GM23338 (cell line): ENCODE measurements around the gene MAPK12. TPM values are rescaled to one million over a fixed set of nuclear protein-coding genes. Genes with fewer than 3 reads are reported as not detected.

Experiments
- ATAC-seq: fragments of 200-7000 bp; cut with Tn5 transposase; 3 replicates; pipeline ENCODE4 v1.9.1; 2020
- DNase-seq: peaks from one replicate; pipeline ENCODE4 v3.0.0-alpha.2; 2015; ENCODE audit warnings: low spot score
- H2AFZ ChIP-seq: fragments of 200-600 bp; sonication (generic); 2 replicates; pipeline ENCODE4 v1.8.0; 2016; ENCODE audit warnings: antibody characterized with exemption, mild to moderate bottlenecking, moderate library complexity
- H3F3A ChIP-seq: fragments of 200-600 bp; sonication (generic); replicated peaks from 2 replicates; pipeline ENCODE4 v1.8.0; 2017; ENCODE audit warnings: antibody characterized with exemption, mixed run types, low read depth
- H3K27ac ChIP-seq: fragments of 200-600 bp; sonication (generic); 2 replicates; pipeline ENCODE4 v1.6.1; 2016; ENCODE audit warnings: low read depth
- H3K27me3 ChIP-seq: fragments of 200-600 bp; sonication (generic); 2 replicates; pipeline ENCODE4 v1.8.0; 2016; ENCODE audit warnings: mild to moderate bottlenecking, mixed run types, moderate library complexity; ENCODE audit not compliant: insufficient read depth
- H3K36me3 ChIP-seq: fragments of 200-600 bp; sonication (generic); 2 replicates; pipeline ENCODE4 v1.8.0; 2016; ENCODE audit warnings: mild to moderate bottlenecking; ENCODE audit not compliant: insufficient read depth
- H3K4me1 ChIP-seq: fragments of 200-600 bp; sonication (generic); 2 replicates; pipeline ENCODE4 v1.8.0; 2016; ENCODE audit warnings: mild to moderate bottlenecking, moderate library complexity; ENCODE audit not compliant: insufficient read depth
- H3K4me2 ChIP-seq: fragments of 200-600 bp; sonication (generic); 2 replicates; pipeline ENCODE4 v1.7.1; 2017; ENCODE audit warnings: mixed run types
- H3K4me3 ChIP-seq: fragments of 200-600 bp; sonication (generic); 2 replicates; pipeline ENCODE4 v1.6.1; 2016; ENCODE audit warnings: mixed run types
- H3K79me2 ChIP-seq: fragments of 200-600 bp; sonication (generic); replicated peaks from 2 replicates; pipeline ENCODE4 v1.8.0; 2017; ENCODE audit warnings: mild to moderate bottlenecking; ENCODE audit not compliant: insufficient read depth
- H3K9me2 ChIP-seq: fragments of 200-600 bp; sonication (generic); 2 replicates; pipeline ENCODE4 v1.8.0; 2017; ENCODE audit not compliant: insufficient read depth
- H4K20me1 ChIP-seq: fragments of 200-600 bp; sonication (generic); replicated peaks from 2 replicates; pipeline ENCODE4 v1.8.0; 2017; ENCODE audit warnings: mild to moderate bottlenecking; ENCODE audit not compliant: insufficient read depth
- H3K27ac Mint-ChIP-seq: 2 replicates; pipeline ENCODE4 v1.8.0; 2020; ENCODE audit warnings: inconsistent platforms, mild to moderate bottlenecking, moderate library complexity, mixed read lengths
- H3K27me3 Mint-ChIP-seq: 3 replicates; pipeline ENCODE4 v1.8.0; 2022; ENCODE audit warnings: low read depth, mild to moderate bottlenecking, moderate library complexity, mixed read lengths, inconsistent platforms; ENCODE audit not compliant: insufficient read depth, poor library complexity
- H3K36me3 Mint-ChIP-seq: 3 replicates; pipeline ENCODE4 v1.8.0; 2021; ENCODE audit warnings: low read depth, mild to moderate bottlenecking, inconsistent platforms, moderate library complexity, mixed read lengths
- H3K4me1 Mint-ChIP-seq: 3 replicates; pipeline ENCODE4 v1.8.0; 2020; ENCODE audit warnings: mild to moderate bottlenecking, inconsistent platforms, mixed read lengths
- H3K4me3 Mint-ChIP-seq: 3 replicates; pipeline ENCODE4 v1.8.0; 2021; ENCODE audit warnings: moderate library complexity, mild to moderate bottlenecking, inconsistent platforms, mixed read lengths
- H3K9me3 Mint-ChIP-seq: 3 replicates; pipeline ENCODE4 v1.8.0; 2020; ENCODE audit warnings: moderate library complexity, mild to moderate bottlenecking, inconsistent platforms, mixed read lengths
- CREB1 ChIP-seq: fragments of 250-450 bp; sonication (Bioruptor Pico); IDR thresholded peaks from 2 replicates; pipeline ENCODE4 v1.5.0; 2020; ENCODE audit warnings: low read depth, mild to moderate bottlenecking, moderate library complexity
- EZH2 ChIP-seq: fragments of 200-600 bp; sonication (generic); IDR thresholded peaks from one replicate; pipeline ENCODE4 v1.8.0; 2017; ENCODE audit warnings: antibody characterized with exemption, mild to moderate bottlenecking, low read depth; ENCODE audit not compliant: unreplicated experiment
- NANOG ChIP-seq: IDR thresholded peaks from 2 replicates; pipeline ENCODE4 v1.6.1; 2016; ENCODE audit warnings: antibody characterized with exemption, borderline replicate concordance
- POLR2AphosphoS5 ChIP-seq: IDR thresholded peaks from 2 replicates; pipeline ENCODE4 v1.6.1; 2016; ENCODE audit warnings: antibody characterized with exemption, low read depth
- STAT1 ChIP-seq: IDR thresholded peaks from one replicate; pipeline ENCODE4 v1.6.1; 2016; ENCODE audit warnings: antibody characterized with exemption; ENCODE audit not compliant: unreplicated experiment
- polyA plus RNA-seq: library from polyadenylated mRNA; unstranded; fragments of >200 nt; fragmentation: Nextera tagmentation; extraction: Ambion mirVana; gene quantifications from 2 replicates; pipeline ENCODE4 v1.2.1, GENCODE V29; 2016
- total RNA-seq: library from RNA; depleted of rRNA; stranded (reverse); fragments of >200 nt; shearing (Covaris generic); gene quantifications from 2 replicates; pipeline ENCODE4 v1.2.3, GENCODE V29; 2014
- TF ChIP-seq, protein P1 (sequence below): IDR thresholded peaks from one replicate; pipeline ENCODE4 v1.6.1; 2018; ENCODE audit warnings: antibody characterized with exemption; ENCODE audit not compliant: unreplicated experiment
- TF ChIP-seq, protein P2 (sequence below): fragments of 250-450 bp; sonication (Bioruptor Pico); IDR thresholded peaks from 2 replicates; pipeline ENCODE4 v1.5.0; 2020; ENCODE audit warnings: mild to moderate bottlenecking, moderate library complexity
- TF ChIP-seq, protein P3 (sequence below): IDR thresholded peaks from 2 replicates; pipeline ENCODE4 v1.6.1; 2016; ENCODE audit warnings: antibody characterized with exemption

The MAPK12 gene
- total and polyA plus RNA-seq, 2 experiments from 2014 or later = 10.4 to 26.1 TPM

DNA sequence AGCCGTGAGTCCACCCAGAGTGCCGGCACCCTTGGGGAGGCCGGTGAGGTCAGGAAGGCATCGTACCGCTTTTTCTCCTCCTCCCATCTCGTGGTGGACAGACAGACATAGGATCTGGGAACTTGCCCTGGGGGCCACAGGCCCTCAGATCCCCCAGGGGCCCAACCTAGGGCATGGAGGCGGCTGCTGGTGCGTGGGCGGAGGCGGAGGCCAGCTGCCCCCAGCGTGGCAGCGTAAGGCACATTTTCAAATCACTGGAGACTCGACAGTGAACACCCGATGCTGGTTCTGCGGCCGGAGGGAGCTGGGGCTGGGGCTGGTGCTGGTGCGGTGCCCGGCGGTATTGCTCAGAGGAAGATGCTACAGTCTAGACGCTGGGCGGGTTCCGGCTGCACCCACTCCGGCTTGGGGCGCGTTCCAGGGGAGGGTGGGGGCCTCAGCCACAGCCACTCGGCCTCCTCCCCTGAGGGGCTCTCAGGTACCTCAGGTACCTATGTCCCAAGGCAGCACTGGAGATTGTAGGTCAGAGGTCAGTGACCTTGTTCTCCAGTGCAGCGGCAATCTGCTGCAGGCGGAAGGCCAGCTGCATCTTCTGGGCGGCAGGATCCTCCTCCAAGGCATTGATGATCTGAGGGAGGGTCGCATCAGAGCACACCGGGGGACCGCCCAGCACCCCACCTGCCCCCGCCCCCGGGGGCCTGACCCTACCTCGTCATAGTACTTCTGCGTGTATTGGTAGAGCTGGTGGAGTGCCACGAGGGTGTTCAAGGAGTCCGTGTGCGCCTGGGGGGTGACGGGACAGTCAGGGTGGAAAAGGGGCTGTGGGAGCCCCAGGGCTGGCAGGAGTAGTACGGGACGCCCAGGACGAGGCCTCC lies 13.9 kb upstream of the MAPK12 start (continued):
- TF ChIP-seq, protein P1, sequence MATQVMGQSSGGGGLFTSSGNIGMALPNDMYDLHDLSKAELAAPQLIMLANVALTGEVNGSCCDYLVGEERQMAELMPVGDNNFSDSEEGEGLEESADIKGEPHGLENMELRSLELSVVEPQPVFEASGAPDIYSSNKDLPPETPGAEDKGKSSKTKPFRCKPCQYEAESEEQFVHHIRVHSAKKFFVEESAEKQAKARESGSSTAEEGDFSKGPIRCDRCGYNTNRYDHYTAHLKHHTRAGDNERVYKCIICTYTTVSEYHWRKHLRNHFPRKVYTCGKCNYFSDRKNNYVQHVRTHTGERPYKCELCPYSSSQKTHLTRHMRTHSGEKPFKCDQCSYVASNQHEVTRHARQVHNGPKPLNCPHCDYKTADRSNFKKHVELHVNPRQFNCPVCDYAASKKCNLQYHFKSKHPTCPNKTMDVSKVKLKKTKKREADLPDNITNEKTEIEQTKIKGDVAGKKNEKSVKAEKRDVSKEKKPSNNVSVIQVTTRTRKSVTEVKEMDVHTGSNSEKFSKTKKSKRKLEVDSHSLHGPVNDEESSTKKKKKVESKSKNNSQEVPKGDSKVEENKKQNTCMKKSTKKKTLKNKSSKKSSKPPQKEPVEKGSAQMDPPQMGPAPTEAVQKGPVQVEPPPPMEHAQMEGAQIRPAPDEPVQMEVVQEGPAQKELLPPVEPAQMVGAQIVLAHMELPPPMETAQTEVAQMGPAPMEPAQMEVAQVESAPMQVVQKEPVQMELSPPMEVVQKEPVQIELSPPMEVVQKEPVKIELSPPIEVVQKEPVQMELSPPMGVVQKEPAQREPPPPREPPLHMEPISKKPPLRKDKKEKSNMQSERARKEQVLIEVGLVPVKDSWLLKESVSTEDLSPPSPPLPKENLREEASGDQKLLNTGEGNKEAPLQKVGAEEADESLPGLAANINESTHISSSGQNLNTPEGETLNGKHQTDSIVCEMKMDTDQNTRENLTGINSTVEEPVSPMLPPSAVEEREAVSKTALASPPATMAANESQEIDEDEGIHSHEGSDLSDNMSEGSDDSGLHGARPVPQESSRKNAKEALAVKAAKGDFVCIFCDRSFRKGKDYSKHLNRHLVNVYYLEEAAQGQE = no peak

DNA sequence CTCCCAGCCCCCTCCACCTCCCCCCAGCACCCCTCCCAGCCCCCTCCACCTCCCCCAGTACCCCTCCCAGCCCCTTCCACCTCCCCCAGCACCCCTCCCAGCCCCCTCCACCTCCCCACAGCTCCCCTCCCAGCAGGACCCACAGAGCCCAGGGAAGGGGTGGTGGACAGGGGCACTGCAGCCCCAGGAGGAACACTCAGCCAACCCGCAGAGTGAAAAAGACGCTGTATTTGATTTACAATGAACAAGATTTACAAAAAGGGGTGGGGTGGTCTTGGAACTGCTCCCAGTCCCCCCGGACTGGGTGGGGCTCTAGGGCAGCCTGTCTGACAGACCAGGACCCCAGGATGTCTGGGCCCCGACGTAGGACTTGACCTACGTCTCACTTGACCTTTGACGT lies 13.3 kb upstream of the MAPK12 start:
- Histone ChIP-seq H3K9me2 (no peaks in the 10 kb centered on the region), H3F3A (peaks cover 8% of the 10 kb centered on the region; the same call in 1 of the 2 replicates), H3K79me2 (no peaks in the 10 kb centered on the region), H3K4me2 (no peak overlapping the region), H3K36me3 (0 out of 2 replicates have a peak, but pooled peaks cover 8% of the 10 kb centered on the region), H4K20me1 (no peaks in the 10 kb centered on the region), H3K4me1 (no peaks in the 10 kb centered on the region), H3K27ac (no peak overlapping the region), H3K27me3 (peaks cover 22% of the 10 kb centered on the region), H2AFZ (no peak overlapping the region), H3K4me3 (no peak overlapping the region)
- H3K4me1 Mint-ChIP-seq = peaks cover 2% of the 10 kb centered on the region; the same call in 1 of the 3 replicates
- no peak for DNase-seq
- H3K27me3 Mint-ChIP-seq = peaks cover 20% of the 10 kb centered on the region
- H3K36me3 Mint-ChIP-seq = peaks cover 54% of the 10 kb centered on the region
- H3K4me3 Mint-ChIP-seq = no peak overlapping the region
- no peak for ATAC-seq
- H3K27ac Mint-ChIP-seq = no peak overlapping the region
- H3K9me3 Mint-ChIP-seq = peaks cover 18% of the 10 kb centered on the region
- no peak for TF ChIP-seq POLR2AphosphoS5
- no peak for TF ChIP-seq EZH2
- TF ChIP-seq CREB1 (CRISPR knock-in tag) = no peak
- TF ChIP-seq, protein P2, sequence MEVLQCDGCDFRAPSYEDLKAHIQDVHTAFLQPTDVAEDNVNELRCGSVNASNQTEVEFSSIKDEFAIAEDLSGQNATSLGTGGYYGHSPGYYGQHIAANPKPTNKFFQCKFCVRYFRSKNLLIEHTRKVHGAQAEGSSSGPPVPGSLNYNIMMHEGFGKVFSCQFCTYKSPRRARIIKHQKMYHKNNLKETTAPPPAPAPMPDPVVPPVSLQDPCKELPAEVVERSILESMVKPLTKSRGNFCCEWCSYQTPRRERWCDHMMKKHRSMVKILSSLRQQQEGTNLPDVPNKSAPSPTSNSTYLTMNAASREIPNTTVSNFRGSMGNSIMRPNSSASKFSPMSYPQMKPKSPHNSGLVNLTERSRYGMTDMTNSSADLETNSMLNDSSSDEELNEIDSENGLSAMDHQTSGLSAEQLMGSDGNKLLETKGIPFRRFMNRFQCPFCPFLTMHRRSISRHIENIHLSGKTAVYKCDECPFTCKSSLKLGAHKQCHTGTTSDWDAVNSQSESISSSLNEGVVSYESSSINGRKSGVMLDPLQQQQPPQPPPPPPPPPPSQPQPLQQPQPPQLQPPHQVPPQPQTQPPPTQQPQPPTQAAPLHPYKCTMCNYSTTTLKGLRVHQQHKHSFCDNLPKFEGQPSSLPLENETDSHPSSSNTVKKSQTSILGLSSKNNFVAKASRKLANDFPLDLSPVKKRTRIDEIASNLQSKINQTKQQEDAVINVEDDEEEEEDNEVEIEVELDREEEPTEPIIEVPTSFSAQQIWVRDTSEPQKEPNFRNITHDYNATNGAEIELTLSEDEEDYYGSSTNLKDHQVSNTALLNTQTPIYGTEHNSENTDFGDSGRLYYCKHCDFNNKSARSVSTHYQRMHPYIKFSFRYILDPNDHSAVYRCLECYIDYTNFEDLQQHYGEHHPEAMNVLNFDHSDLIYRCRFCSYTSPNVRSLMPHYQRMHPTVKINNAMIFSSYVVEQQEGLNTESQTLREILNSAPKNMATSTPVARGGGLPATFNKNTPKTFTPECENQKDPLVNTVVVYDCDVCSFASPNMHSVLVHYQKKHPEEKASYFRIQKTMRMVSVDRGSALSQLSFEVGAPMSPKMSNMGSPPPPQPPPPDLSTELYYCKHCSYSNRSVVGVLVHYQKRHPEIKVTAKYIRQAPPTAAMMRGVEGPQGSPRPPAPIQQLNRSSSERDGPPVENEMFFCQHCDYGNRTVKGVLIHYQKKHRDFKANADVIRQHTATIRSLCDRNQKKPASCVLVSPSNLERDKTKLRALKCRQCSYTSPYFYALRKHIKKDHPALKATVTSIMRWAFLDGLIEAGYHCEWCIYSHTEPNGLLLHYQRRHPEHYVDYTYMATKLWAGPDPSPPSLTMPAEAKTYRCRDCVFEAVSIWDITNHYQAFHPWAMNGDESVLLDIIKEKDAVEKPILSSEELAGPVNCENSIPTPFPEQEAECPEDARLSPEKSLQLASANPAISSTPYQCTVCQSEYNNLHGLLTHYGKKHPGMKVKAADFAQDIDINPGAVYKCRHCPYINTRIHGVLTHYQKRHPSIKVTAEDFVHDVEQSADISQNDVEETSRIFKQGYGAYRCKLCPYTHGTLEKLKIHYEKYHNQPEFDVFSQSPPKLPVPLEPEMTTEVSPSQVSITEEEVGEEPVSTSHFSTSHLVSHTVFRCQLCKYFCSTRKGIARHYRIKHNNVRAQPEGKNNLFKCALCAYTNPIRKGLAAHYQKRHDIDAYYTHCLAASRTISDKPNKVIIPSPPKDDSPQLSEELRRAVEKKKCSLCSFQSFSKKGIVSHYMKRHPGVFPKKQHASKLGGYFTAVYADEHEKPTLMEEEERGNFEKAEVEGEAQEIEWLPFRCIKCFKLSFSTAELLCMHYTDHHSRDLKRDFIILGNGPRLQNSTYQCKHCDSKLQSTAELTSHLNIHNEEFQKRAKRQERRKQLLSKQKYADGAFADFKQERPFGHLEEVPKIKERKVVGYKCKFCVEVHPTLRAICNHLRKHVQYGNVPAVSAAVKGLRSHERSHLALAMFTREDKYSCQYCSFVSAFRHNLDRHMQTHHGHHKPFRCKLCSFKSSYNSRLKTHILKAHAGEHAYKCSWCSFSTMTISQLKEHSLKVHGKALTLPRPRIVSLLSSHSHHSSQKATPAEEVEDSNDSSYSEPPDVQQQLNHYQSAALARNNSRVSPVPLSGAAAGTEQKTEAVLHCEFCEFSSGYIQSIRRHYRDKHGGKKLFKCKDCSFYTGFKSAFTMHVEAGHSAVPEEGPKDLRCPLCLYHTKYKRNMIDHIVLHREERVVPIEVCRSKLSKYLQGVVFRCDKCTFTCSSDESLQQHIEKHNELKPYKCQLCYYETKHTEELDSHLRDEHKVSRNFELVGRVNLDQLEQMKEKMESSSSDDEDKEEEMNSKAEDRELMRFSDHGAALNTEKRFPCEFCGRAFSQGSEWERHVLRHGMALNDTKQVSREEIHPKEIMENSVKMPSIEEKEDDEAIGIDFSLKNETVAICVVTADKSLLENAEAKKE (CRISPR knock-in tag) = no peak
- TF ChIP-seq NANOG = no peak
- TF ChIP-seq, protein P3, sequence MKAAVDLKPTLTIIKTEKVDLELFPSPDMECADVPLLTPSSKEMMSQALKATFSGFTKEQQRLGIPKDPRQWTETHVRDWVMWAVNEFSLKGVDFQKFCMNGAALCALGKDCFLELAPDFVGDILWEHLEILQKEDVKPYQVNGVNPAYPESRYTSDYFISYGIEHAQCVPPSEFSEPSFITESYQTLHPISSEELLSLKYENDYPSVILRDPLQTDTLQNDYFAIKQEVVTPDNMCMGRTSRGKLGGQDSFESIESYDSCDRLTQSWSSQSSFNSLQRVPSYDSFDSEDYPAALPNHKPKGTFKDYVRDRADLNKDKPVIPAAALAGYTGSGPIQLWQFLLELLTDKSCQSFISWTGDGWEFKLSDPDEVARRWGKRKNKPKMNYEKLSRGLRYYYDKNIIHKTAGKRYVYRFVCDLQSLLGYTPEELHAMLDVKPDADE = no peak
- TF ChIP-seq, protein P1 = no peak
- TF ChIP-seq STAT1 = no peak
